Right renal pelvis (tissue), 4 donors: Measurements from ENCODE around the gene FAM186B. TPM values are rescaled to one million over a fixed set of nuclear protein-coding genes. Genes with fewer than 3 reads are reported as not detected.
A peak's percentile ranks its signal among the peaks of the same experiment; 100 is the strongest.

Experiments
- DNase-seq, 4 donors: peaks; one replicate each; pipeline ENCODE4 v3.0.0-alpha.2; 2013; ENCODE audit warnings: low read depth in 4 of 4, low spot score in 3 of 4, missing footprints in 1 of 4
- polyA plus RNA-seq, 4 donors: library from polyadenylated mRNA; unstranded; fragments of 120-200 nt; gene quantifications; one replicate each; pipeline ENCODE4 v1.2.1, GENCODE V29; 2013; ENCODE audit not compliant: insufficient read length in 4 of 4

Gene FAM186B
- polyA plus RNA-seq, 4 donors: 0.90 to 1.1 (median 1.0) TPM

- peak in 1 of 4 donors; percentile 47 for DNase-seq
These were observed 31.7 kb upstream of the FAM186B start for GRCh38 chr12:49636979-49637755.

- DNase-seq: no peak
These were observed 31.1 kb upstream of the FAM186B start for GRCh38 chr12:49636574-49636973.

GRCh38 chr12:49635656-49636055 lies 30.2 kb upstream of the FAM186B start:
- no peak for DNase-seq

- DNase-seq: no peak
These were observed 29.6 kb upstream of the FAM186B start for GRCh38 chr12:49635036-49635435.

GRCh38 chr12:49633703-49634345 lies 28.4 kb upstream of the FAM186B start:
- no peak for DNase-seq

DNA sequence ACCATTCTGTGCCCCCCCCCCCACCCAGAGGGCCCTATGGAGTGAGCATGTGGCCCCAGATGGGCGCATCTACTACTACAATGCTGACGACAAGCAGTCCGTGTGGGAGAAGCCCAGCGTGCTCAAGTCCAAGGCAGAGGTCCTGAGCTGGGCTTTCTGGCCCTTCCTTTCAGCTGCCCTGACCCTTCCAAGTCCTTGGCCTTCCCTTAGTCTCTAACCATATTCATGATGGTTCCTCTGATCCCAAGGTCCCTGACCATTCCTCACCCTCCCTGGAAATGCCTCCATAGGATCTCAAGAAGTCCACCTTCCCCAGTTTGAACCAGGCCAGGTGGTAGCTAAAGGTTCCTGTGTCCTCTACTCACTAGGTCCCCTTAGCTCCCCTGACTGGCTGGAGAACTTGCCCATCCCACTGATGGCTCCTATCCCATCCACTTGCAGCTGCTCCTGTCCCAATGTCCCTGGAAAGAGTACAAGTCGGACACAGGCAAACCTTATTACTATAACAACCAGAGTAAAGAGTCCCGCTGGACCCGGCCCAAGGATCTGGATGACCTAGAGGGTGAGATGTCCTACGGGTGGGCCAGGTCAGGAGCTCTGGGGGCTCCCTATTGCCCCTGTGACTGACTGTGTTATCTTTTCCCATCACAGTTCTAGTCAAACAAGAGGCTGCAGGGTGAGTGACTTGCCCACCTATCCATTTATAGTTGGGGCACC lies 27.7 kb upstream of the FAM186B start:
- DNase-seq: no peak

GRCh38 chr12:49632401-49632800 lies 27.0 kb upstream of the FAM186B start:
- DNase-seq: no peak

DNA sequence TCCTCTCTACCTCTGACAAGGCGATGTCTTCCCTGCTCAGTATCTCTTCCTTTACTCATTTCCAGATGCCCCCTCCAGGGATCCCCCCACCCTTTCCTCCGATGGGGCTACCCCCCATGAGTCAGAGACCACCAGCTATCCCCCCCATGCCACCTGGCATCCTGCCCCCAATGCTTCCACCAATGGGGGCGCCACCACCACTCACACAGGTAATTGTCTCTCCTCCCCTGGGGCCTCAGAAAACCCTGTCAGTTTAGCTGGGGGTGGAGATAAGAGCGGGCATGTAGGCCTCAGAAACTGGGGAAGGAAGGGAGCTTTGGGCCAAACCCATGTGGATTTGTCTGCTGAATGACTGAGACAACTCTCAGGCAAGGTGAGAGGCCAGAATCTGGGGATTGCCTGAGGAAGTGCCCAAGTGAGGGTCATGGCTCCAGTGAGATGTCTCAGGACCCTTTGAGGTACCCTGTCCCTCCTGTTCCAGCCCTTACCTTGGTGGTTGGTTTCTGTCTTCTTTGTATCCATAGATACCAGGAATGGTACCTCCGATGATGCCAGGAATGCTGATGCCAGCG lies 26.0 kb upstream of the FAM186B start:
- DNase-seq: no peak

DNA sequence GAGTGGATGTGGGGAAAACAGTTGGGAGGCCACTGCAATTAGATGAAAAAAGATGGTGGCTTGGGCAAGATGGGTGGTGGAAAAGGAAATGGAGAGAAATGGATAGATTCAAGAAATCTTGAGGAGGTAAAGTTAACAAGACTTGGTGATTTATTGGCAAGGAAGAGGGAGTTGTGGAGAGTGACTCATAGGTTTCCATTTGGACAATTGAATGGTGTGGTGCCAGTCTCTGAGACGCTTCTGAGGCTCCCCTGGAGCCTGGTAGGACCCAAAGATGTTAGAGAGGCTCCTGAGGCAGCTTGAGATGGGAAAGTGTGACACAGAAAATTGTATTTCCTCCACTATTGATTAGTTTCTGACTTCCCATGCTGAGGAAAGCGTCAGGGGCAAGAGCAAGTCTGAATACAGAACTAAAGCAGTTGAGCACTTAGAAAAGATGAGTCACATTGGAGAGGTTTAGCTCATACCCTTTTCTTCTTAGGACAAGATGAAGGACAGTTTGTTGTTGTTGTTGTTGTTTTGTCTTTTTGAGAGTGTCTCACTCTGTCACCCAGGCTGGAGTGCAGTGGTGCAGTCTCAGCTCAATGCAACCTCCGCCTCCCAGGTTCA lies 22.4 kb upstream of the FAM186B start:
- DNase-seq: no peak

GRCh38 chr12:49626836-49627235 lies 21.4 kb upstream of the FAM186B start:
- no peak for DNase-seq

GRCh38 chr12:49626169-49626835 lies 20.9 kb upstream of the FAM186B start:
- no peak for DNase-seq

DNA sequence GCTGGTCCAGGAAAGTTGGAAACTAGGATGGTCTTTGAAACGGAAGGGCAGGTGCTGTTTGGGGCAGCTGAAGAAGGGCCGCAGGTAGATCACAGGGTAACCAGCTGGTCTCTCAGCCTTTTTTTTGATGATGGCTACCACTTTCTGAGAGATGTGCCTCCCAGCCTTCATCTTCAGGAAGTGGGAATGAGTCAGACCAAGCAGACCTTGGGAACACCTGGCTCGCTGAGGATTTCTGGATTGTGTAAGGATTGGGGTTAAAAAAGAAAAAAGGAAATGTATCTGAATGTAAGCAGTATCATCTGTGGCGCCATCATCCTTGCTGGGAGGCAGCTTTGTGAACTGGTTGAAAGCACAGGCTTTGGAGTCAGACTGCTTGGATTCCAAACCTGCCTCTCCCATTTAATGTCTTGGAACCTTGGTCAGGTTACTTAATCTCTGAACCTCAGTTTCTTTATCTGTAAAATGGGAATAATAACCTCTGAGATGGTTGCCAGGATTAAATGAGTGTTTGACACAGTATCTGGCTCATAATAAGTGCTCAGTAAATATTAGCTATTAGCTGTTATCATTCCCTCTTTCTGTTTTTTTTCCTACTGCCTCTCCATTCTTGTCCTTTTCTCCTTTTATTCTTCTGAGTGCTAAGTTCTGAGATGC lies 19.6 kb upstream of the FAM186B start:
- no peak for DNase-seq

GRCh38 chr12:49623142-49623904 lies 17.9 kb upstream of the FAM186B start, which contains the start of gene PRPF40B:
Gene PRPF40B, plus strand, starts transcription at chr12:49623561. Its CDS starts 30 bp downstream, at chr12:49623591.
- DNase-seq: peak in 3 of 4 donors; percentile 61 to 74 (median 69)

GRCh38 chr12:49622501-49623141 lies 17.2 kb upstream of the FAM186B start:
- no peak for DNase-seq

DNA sequence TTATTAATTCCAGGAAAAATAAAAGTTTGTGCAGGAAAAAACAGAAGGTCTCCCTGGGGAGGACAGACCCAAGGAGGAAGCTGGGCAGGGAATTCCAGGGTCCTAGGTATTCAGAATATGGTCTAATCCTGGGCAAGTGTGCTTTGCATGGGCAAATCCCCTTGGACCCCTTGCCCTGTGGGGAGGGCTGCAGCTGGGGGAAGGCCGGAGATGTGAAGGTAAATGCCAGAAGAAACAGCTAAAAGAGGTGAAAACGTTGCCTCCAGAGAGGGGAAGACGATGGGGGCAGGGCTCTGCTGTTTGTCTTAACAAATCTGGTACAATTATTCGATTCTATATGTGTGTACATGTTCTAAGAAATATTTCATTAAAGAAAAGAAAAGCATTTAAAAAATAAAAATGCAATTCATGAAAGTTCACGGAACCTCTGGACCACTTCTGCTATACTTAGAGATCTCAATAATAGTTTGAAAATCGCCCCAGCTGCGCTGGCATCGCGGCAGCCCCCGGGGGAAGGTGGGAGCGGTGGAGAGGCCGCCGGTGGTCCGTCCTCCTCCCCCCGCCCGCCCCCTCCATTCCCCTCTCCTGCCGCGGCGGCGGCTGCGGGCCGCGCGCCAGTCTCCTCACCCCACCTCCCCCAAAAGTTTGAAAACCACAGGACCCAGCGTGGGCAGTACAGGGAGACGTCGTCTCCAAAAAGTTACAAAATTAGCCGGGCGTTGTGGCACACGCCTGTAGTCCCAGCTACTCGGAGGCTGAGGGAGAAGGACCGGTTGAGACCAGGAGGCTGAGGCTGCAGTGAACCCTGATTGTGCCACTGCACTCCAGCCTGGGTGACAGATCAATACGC lies 16.4 kb upstream of the FAM186B start:
- DNase-seq: no peak

GRCh38 chr12:49619286-49619685 lies 13.8 kb upstream of the FAM186B start:
- DNase-seq: no peak

- DNase-seq: no peak
These were observed 13.1 kb upstream of the FAM186B start for GRCh38 chr12:49618576-49618975.
